Adrenal gland (tissue), 12 donors: ENCODE data around the gene TPCN1. TPM values are rescaled to one million over a fixed set of nuclear protein-coding genes. Genes with fewer than 3 reads are reported as not detected.

Source experiments
- DNase-seq, 7 donors: peaks; one replicate each; pipeline ENCODE4 v3.0.0-alpha.2; 2019 to 2020
- H3K27ac ChIP-seq, 5 donors: fragments of 200-600 bp; sonication (generic) in 4 of 5; 1 replicate in 3 of 5; 2 replicates in 2 of 5; pipeline versions ENCODE4 v1.5.1 to v1.8.0; 2016 to 2020; ENCODE audit warnings: mild to moderate bottlenecking in 1 of 5
- H3K27me3 ChIP-seq: fragments of 200-600 bp; 2 replicates; pipeline ENCODE4 v1.8.0; 2021
- H3K36me3 ChIP-seq, 2 donors: fragments of 200-600 bp; replicated peaks in 1 of 2; 1 replicate in 1 of 2; 2 replicates in 1 of 2; pipeline versions ENCODE4 v1.5.1 to v1.8.0; 2018 to 2022
- H3K4me1 ChIP-seq, 2 donors: fragments of 200-600 bp; replicated peaks in 1 of 2; 1 replicate in 1 of 2; 2 replicates in 1 of 2; pipeline versions ENCODE4 v1.5.1 to v1.8.0; 2018 to 2021
- H3K4me3 ChIP-seq, 4 donors: fragments of 200-600 bp; sonication (generic) in 3 of 4; one replicate each; pipeline ENCODE4 v1.5.1; 2016 to 2018
- H3K9me3 ChIP-seq, 3 donors: fragments of 200-600 bp; sonication (generic) in 1 of 3; replicated peaks in 1 of 3; 1 replicate in 2 of 3; 2 replicates in 1 of 3; pipeline versions ENCODE4 v1.5.1 to v1.8.0; 2016 to 2021
- CTCF ChIP-seq, 6 experiments: fragments of 450-650 bp in 4 of 6; fragments of 200-600 bp in 2 of 6; sonication (generic) in 1 of 6; IDR thresholded peaks; 1 replicate in 5 of 6; 2 replicates in 1 of 6; pipeline versions ENCODE4 v1.5.1 to v1.8.0; 2016 to 2021; ENCODE audit warnings: antibody characterized with exemption in 6 of 6, mild to moderate bottlenecking in 2 of 6, moderate library complexity in 1 of 6
- POLR2A ChIP-seq, 2 donors: fragments of 450-650 bp; IDR thresholded peaks; one replicate each; pipeline ENCODE4 v1.6.1; 2017; ENCODE audit warnings: antibody characterized with exemption in 2 of 2, mild to moderate bottlenecking in 2 of 2, moderate library complexity in 1 of 2
- WGBS, 4 donors: extraction: QIAGEN DNeasy Blood & Tissue Kit in 2 of 4; methylation state at CpG; one replicate each; pipeline versions ENCODE4 v1.1.5 to v1.1.7; 2013 to 2017; 5-methylcytosine and 5-hydroxymethylcytosine counted together
- intact Hi-C, 2 donors: fragments of 100-400 bp; cut with DNase I; formaldehyde crosslinking; loops; one replicate each; pipeline versions ENCODE4 v1.14.1 to v1.15.0; 2022 to 2023
- polyA plus RNA-seq, 3 donors: library from polyadenylated mRNA; stranded (reverse); fragments of 200-250 nt in 2 of 3; fragments of 350-450 nt in 1 of 3; fragmentation: Illumina TruSeq in 1 of 3; extraction: RNeasy Lipid Tissue Mini Kit (QIAGEN cat#74804) in 1 of 3; gene quantifications; one replicate each; pipeline ENCODE4 v1.2.3, GENCODE V29; 2013 to 2014
- total RNA-seq, 9 donors: library from RNA; depleted of rRNA in 4 of 9; stranded (reverse); fragments of >200 nt in 4 of 9; fragments of 120-200 nt in 1 of 9; fragmentation: NEBNext Ultra II Directional in 1 of 9; extraction: Animal tissue kit (Norgen Biotek cat#: 25700) in 1 of 9; gene quantifications; one replicate each; pipeline versions ENCODE4 v1.1.0 to v1.2.4, GENCODE V29; 2013 to 2023
- donor health status: healthy with polysubstance abuse.
- donor health status: Bipolar disorder and iron deficiency.
- donor health status: DM: yes; HTN: yes; CAD: no.
- donor health status: DM: no; HTN: no; CAD: no.
- donor health status: DM: no; HTN: no; CAD: no.
- donor health status: DM: yes; HTN: yes; CAD: no.

The TPCN1 gene
- total and polyA plus RNA-seq, 12 donors = 21.2 to 198 (median 80.9) TPM

- WGBS, 4 donors = 80 to 90% (median 89%) methylated on average over 20 to 23 of the region's 23 CpGs
- peaks cover 0 to 58% of the 10 kb centered on the region in 2 donors for H3K36me3 ChIP-seq
- no peaks in the 10 kb centered on the region for H3K9me3 ChIP-seq
- no peaks in the 10 kb centered on the region for H3K27me3 ChIP-seq
- peak in 1 of 7 donors; percentile 20 for DNase-seq
- H3K4me3 ChIP-seq = no peak overlapping the region
- intact Hi-C loops = no loop called here
- TF ChIP-seq POLR2A (IDR thresholded peaks at IDR 0.05) (no peak), CTCF (IDR thresholded peaks at IDR 0.05) (no peak)
- peaks cover 17 to 47% of the 10 kb centered on the region in 2 donors for H3K4me1 ChIP-seq
- H3K27ac ChIP-seq = peak overlapping the region in 2 of 5 donors; percentile 20 to 24
Measured at GRCh38 chr12:113266106-113266895, 45.0 kb downstream of the TPCN1 start.

GRCh38 chr12:113267621-113268020, 46.4 kb downstream of the TPCN1 start:
- Histone ChIP-seq H3K27ac (peak overlapping the region in 3 of 5 donors; percentile 39 to 88 (median 72)), H3K27me3 (no peaks in the 10 kb centered on the region), H3K9me3 (no peaks in the 10 kb centered on the region), H3K4me3 (no peak overlapping the region), H3K4me1 (peaks cover 20 to 47% of the 10 kb centered on the region in 2 donors), H3K36me3 (peaks cover 0 to 58% of the 10 kb centered on the region in 2 donors)
- intact Hi-C loops = no loop called here
- TF ChIP-seq POLR2A (IDR thresholded peaks at IDR 0.05) (no peak), CTCF (IDR thresholded peaks at IDR 0.05) (no peak)
- WGBS, 4 donors = 77 to 90% (median 87%) methylated on average over 7 of the region's 7 CpGs
- DNase-seq = peak in 1 of 7 donors; percentile 34

GRCh38 chr12:113268136-113268535, 46.9 kb downstream of the TPCN1 start:
- H3K4me3 ChIP-seq = no peak overlapping the region
- no peak for DNase-seq
- WGBS, 4 donors = 93 to 97% (median 95%) methylated on average over 9 to 12 of the region's 12 CpGs
- H3K9me3 ChIP-seq = no peaks in the 10 kb centered on the region
- H3K27me3 ChIP-seq = no peaks in the 10 kb centered on the region
- peaks cover 0 to 60% of the 10 kb centered on the region in 2 donors for H3K36me3 ChIP-seq
- peaks cover 24 to 47% of the 10 kb centered on the region in 2 donors for H3K4me1 ChIP-seq
- peak overlapping the region in 3 of 5 donors; percentile 39 to 88 (median 72) for H3K27ac ChIP-seq
- TF ChIP-seq CTCF (IDR thresholded peaks at IDR 0.05) = no peak
- TF ChIP-seq POLR2A (IDR thresholded peaks at IDR 0.05) = no peak
- intact Hi-C loops = no loop called here

GRCh38 chr12:113268621-113269020, 47.4 kb downstream of the TPCN1 start:
- Histone ChIP-seq H3K9me3 (no peaks in the 10 kb centered on the region), H3K27me3 (no peaks in the 10 kb centered on the region), H3K4me3 (no peak overlapping the region), H3K36me3 (peaks cover 0 to 65% of the 10 kb centered on the region in 2 donors), H3K27ac (peak overlapping the region in 3 of 5 donors; percentile 39 to 88 (median 72)), H3K4me1 (peaks cover 27 to 50% of the 10 kb centered on the region in 2 donors)
- TF ChIP-seq POLR2A (IDR thresholded peaks at IDR 0.05) = no peak
- no peak for TF ChIP-seq CTCF (IDR thresholded peaks at IDR 0.05)
- WGBS, 4 donors = 90 to 100% (median 91%) methylated on average over 2 to 19 of the region's 19 CpGs
- DNase-seq = no peak
- intact Hi-C loops = no loop called here
